HG03064 (cell line): ENCODE results near the gene PPTC7.
"Not testable (repeated sequence)": the region's sequence is repeated elsewhere in the genome, so short reads cannot be mapped to it uniquely, and the experiment has no call there.

ENCODE experiments used
- ATAC-seq: cut with Tn5 transposase; IDR thresholded peaks from one replicate; pipeline ENCODE4 v1.9.1; 2021; ENCODE audit warnings: low read depth; ENCODE audit not compliant: unreplicated experiment

PPTC7 gene

GRCh38 chr12:110583137-110584059, at the start of gene PPTC7:
Gene PPTC7 (minus strand): TSS chr12:110583318. CDS start chr12:110583031, 287 bp downstream.
- ATAC-seq: peak; percentile 71

- ATAC-seq: no peak
Measured at GRCh38 chr12:110627500-110628195, 44.5 kb upstream of the PPTC7 start.

- ATAC-seq: no peak
Measured at GRCh38 chr12:110622582-110622981, 39.5 kb upstream of the PPTC7 start.

- peak; percentile 54 for ATAC-seq
Measured at GRCh38 chr12:110619534-110619953, 36.4 kb upstream of the PPTC7 start.

GRCh38 chr12:110616471-110617115, 33.5 kb upstream of the PPTC7 start:
- ATAC-seq: no peak

GRCh38 chr12:110615171-110615570, 32.1 kb upstream of the PPTC7 start:
- no peak for ATAC-seq

GRCh38 chr12:110613771-110614684, 30.9 kb upstream of the PPTC7 start, which contains the start of gene TCTN1:
Gene TCTN1 (plus strand): TSS chr12:110614129. CDS start chr12:110614183, 54 bp downstream.
- ATAC-seq: peak; percentile 90

GRCh38 chr12:110613071-110613770, 30.1 kb upstream of the PPTC7 start:
- ATAC-seq: no peak

- no peak for ATAC-seq
Measured at GRCh38 chr12:110606253-110606611, 23.1 kb upstream of the PPTC7 start.

GRCh38 chr12:110602085-110602814, 19.1 kb upstream of the PPTC7 start:
- not testable (repeated sequence) for ATAC-seq

- ATAC-seq: no peak
Measured at GRCh38 chr12:110600254-110600653, 17.1 kb upstream of the PPTC7 start.

GRCh38 chr12:110599334-110599733, 16.2 kb upstream of the PPTC7 start:
- ATAC-seq: no peak

GRCh38 chr12:110597885-110598284, 14.8 kb upstream of the PPTC7 start:
- no peak for ATAC-seq

- not testable (repeated sequence) for ATAC-seq
Measured at GRCh38 chr12:110592919-110593318, 9.8 kb upstream of the PPTC7 start.

GRCh38 chr12:110592078-110592477, 9.0 kb upstream of the PPTC7 start:
- ATAC-seq: no peak

GRCh38 chr12:110591451-110592051, 8.4 kb upstream of the PPTC7 start:
- ATAC-seq: no peak

GRCh38 chr12:110590806-110591326, 7.7 kb upstream of the PPTC7 start:
- ATAC-seq: peak; percentile 77

GRCh38 chr12:110590059-110590458, 6.9 kb upstream of the PPTC7 start:
- no peak for ATAC-seq
